Germinal center (tissue), 1 donor: Measurements from ENCODE around the gene MRPL37.
"Not testable (repeated sequence)": the region's sequence is repeated elsewhere in the genome, so short reads cannot be mapped to it uniquely, and the experiment has no call there.

Source experiments
- DNase-seq: peaks from one replicate; pipeline ENCODE4 v3.0.0; 2012; ENCODE audit warnings: mixed read lengths, low spot score

The MRPL37 gene

DNA sequence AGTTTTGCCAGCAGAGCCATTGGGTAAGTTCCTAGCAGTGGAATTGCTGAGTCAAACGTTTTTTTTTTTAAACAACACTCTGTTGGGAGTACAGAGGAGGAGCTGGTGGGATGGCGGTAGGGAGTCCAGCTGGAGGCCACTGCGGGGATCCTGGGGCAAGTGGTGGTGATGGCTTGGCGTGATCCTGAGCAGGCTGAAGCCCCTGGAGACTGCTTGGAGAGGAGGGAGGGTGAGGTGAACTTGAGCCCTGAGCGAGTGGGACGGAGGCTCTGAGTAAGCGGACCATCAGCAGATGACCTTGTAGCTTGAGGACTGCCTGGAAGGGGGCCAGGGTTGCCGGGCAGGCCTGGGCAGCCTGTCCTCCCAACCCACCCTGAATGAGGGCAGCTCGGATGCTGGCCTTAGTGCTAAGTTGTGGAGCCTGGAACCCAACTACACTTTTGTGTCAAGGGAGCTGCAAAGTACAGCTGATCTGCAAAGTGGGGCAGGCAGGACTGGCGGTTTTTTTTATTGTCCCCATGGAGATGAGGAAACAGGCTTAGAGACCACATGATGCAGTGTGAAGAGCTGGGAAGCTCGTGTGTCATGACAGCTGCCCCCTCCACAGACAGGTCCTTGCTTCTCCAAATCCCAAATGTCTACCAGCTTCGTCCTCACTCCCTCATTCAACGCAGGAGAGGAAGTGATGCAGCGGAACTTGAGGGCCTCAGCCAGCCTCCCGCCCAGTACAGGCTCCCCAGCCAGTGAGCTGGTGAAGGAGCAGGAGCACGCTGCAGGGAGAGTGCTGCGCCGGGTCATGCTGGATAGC is 20.2 kb downstream of the MRPL37 start:
- DNase-seq, result no peak

DNA sequence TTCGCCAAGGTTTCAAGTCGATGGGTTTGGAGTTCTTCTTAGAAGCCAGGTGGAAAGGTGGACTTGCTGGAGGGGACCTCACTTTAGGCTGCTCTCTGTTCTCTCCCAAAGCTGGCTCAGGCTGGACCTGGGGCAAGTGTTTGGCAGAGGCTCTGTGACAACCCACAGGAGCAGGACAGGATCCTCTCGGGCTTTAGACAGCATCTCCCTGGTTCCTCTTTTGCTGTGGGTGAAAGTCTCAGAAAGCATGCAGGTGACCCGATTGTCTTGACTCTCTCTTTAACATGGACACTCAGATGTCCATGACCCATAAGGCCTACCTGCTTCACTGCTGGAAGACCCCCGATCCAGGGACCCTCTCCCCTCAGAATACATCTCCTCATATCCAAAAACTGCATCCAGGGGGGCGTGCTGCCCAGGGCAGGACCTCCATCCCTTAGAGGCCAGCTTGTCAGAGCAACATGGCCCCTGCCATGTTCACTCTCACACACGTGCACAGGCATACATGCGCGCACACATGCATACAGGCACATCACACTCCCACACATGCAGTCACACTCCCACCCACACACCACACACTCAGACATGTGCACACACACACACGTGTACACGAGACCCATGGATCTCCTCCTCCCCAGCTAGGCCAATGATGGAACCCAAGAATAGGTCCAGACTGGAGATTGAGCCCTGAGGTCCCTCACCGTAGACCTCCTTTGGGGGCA is 21.3 kb downstream of the MRPL37 start:
- no peak for DNase-seq

DNA sequence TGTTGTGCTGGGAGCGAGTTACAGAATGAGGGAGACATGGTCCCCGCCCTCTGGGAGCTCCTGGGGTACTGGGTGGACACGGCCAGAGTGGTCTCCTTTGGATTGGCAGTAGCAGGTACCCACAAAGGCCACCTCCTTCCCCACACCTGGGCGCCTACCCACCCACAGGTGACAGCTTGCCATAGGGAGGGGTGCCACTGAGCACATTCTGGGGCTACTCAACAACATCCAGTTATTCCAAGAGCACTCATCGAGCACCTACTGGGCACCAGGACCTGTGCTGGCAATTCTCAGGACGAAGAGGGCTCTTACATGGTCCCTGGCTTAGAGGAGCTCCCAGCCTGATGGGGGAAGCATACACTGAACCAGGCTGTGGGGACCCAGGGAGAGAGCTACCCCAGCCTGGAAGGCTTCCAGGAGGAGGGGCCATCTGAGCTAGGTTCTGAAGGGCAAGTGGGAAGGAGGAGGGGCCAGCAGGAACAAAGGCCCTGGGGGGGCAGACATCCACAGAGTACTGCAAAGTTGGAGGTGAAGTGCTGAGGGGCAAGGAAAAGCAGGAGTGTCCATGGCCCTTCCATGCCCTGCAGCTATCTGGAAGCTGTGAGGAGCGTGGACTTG is 22.0 kb downstream of the MRPL37 start:
- no peak for DNase-seq

DNA sequence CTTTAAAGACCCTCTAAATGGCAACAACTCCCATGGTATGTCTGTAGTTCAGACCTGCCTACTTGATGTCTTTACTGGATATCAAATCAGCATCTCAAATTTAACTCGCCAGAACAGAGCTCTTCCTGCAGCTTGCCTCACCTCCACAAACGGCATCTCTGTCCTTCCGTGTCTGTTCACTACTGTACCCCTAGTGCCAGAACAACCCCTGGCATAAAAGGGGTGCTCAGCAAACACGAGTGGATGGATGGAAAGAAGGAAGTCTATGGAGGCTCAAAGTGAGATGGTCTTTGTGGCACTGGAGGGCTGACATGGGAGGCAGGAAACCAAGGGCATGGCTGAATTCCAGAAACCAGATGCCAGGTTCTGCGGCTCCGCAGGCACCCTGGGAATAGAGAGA is 22.7 kb downstream of the MRPL37 start:
- no peak for DNase-seq

GRCh38 chr1:54223441-54224202 is 23.7 kb downstream of the MRPL37 start:
- DNase-seq, result no peak

GRCh38 chr1:54224233-54224632 is 24.3 kb downstream of the MRPL37 start:
- DNase-seq, result no peak

DNA sequence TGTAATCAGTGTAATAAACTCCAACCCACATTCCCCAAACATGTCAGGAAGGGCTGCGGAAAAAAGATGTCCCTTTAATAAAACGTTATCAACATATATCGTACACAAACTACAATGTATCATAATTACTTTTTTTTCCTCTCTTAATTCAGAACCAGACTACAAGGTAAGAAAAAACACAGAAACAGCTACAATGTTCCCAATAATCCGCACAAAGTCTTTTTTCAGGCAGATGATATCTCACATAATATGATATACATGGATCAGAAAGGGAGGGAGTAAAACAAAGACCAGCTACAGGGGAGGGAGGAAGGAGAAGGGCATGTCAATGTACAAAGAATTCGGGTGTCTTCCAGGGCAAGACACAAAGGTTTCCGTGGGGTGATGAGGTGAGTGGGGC is 25.4 kb downstream of the MRPL37 start:
- no peak for DNase-seq

GRCh38 chr1:54225986-54226559 is 26.1 kb downstream of the MRPL37 start:
- no peak for DNase-seq

- no peak for DNase-seq
These were observed 27.2 kb downstream of the MRPL37 start for GRCh38 chr1:54227091-54227602.

DNA sequence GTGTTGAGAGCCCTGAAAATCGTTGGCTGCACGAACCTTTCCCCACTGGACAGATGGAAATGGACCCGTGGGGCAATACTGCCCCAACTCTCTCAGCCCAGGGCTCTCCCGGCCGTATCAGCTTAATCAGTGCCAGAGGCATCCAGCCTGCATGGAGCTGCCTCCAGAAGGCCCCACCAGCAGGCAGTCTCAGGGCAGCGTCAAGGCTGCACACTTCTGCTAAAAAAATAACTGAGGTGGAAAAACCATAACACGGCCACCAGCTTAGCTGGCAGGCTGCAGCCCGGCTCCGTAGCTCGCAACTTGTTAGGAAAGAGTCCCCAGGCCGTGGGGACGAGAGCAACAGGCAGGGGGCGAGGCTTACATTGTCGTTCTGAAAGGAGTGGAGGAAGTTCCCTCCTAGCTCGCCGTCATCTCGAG is 27.9 kb downstream of the MRPL37 start:
- no peak for DNase-seq

DNA sequence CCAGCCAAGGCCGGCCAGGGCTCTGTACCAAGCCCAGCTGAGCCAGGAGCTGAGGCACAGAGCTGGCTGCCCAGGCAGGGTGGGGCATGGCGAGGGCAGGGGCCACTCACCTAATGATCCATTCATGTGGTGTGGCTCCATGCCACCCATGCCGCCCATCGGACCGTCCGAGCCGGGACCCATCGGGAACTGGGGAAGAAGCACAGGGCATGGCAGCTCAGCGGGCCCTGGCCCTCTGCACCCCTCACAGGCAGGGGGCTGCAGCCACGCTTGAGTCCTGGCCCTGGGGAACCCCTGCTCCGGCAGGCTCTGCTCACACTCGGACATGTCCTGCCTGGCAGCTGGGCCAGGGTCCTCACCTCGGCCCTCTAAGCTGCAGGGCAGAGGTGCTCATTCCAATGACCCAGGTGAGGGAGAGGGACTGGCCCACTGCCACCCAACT is 28.7 kb downstream of the MRPL37 start:
- DNase-seq, result no peak

DNA sequence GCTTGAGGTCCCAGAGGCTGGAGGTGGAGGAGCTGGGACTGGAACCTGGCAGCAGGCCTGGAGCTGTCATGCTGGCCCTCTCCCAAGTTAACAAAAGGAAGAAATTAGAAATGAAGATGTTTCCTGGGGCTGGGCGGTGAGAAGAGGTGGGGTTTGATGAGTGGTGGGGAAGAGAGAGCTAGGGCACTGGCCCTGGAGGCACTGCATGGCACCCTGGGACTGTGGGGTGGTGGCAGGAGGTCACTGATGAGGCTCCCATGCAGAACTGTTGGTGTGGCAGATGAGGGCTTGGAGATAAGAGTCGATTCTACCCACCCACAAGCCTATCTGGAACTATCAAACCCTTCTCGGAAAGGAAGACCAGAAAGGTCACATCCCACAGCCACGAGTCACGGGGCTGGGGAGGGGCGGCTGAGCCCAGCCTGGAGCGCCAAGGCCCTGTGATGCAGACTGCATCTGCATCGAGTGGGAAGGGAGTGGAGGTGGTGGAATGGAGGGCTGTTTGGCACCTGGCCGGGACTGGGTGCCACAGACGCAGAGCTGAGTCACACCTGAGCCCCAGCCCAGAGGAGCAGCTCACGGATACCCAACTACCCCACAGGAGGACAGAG is 29.4 kb downstream of the MRPL37 start:
- no peak for DNase-seq

DNA sequence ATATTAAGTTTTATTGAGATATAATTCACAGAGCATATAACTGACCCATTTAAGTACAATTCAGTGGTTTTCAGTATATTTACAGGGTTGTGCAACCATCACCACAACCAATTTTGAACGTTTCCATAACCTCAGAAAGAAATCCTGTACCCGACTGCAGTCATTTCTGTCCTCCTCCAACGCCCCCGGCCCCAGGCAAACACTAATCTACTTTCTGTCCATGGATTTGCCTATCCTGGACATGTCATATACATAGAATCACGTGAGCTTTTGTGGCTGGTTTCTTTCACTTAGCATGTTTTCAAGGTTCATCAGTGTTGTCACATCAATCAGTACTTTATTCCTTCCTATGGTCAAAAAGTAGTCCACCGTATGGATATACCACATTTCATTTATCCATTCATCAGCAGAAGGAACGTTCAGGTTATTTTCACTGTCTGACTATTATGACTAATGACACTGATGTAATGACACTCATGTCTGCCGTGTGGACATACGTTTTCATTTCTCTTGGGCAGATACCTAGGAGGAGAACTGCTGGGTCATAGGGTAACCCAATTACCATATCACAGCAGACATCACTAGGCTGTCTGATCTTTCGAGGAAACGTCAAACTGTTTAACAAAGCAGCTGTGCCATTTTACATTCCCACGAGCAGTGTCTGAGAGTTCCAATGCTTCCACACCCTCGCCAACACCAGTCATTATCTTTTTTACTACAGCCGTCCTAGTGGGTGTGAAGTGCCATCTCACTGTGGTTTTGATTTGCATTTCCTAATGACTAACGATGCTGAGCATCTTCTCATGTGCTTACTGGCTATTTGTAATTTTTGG is 30.8 kb downstream of the MRPL37 start:
- DNase-seq, result no peak

DNA sequence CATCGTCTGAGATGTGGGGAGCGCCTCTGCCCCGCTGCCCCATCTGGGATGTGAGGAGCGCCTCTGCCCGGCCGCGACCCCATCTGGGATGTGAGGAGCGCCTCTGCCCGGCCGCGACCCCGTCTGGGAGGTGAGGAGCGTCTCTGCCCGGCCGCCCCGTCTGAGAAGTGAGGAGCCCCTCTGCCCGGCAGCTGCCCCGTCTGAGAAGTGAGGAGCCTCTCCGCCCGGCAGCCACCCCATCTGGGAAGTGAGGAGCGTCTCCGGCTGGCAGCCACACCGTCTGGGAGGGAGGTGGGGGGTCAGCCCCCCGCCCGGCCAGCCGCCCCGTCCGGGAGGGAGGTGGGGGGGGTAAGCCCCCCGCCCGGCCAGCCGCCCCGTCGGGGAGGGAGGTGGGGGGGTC is 33.2 kb downstream of the MRPL37 start:
- not testable (repeated sequence) for DNase-seq

DNA sequence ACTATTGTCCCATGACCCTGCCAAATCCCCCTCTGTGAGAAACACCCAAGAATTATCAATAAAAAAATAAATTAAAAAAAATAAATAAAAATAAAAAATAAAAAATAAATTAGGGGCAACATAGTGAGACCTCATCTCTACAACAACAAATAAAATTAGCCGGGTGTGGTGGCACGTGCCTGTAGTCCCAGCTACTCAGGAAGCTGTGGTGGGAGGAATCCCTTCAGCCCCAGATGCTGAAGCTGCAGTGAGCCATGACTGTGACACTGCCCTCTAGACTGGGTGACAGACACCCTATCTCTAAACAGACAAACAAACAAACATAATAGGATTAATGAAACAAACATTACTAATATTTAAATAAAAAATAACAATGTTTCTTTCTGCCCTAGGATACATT is 34.3 kb downstream of the MRPL37 start:
- DNase-seq, result no peak

GRCh38 chr1:54237586-54237985 is 37.6 kb downstream of the MRPL37 start:
- no peak for DNase-seq

DNA sequence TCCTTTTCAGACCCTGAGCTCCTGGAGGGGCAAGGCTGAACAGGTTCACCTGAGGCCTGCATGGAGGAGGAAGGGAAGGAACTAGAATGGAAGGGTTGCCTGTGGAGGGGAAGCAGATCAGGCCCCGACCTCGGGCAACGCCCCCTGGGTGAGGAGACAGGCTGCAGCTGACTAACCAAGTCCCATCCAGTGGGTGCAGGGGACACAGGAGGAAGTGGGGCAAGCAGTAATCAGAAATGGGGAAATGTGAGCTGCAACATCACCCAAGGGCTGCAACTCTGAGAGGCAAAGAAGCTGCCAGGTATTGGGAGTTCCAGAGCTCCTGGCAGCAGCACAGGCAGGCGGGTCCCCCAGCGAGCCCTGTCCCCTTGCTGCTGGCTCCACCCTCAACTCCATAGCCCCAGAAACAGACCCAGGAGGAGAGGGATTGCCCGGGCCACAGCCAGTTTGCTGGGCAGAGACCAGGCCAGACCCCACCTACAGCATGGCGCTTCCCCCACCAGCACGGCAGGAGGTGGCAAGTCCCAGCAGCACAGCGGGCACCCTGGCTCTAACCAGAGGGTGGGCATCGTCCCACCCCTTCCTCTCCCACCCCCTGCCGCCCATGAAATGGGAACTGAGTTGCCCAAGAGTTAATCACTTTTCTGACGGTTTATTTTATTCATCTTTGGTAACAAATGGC is 38.5 kb downstream of the MRPL37 start:
- no peak for DNase-seq

GRCh38 chr1:54239035-54239383 is 39.0 kb downstream of the MRPL37 start:
- no peak for DNase-seq

GRCh38 chr1:54239631-54240031 is 39.7 kb downstream of the MRPL37 start:
- DNase-seq, result no peak
